ENCODE measurements around the gene P2RX7. TPM values are rescaled to one million over a fixed set of nuclear protein-coding genes. Genes with fewer than 3 reads are reported as not detected.
A peak's percentile ranks its signal among the peaks of the same experiment; 100 is the strongest.

Gene P2RX7
- total and polyA plus RNA-seq, 8 donors, result 1.5 to 25.6 (median 2.1) TPM

GRCh38 chr12:121218588-121219352 is 86.1 kb downstream of the P2RX7 start:
- intact Hi-C loops (cut with DNase I), result no loop called here
- no peaks in the 10 kb centered on the region for H3K9me3 ChIP-seq
- peaks cover 6 to 25% of the 10 kb centered on the region in 2 donors for H3K4me1 ChIP-seq
- no peak for TF ChIP-seq CTCF (IDR thresholded peaks at IDR 0.05)
- no peak overlapping the region for H3K27ac ChIP-seq
- no peak overlapping the region for H3K4me3 ChIP-seq
- H3K27me3 ChIP-seq, result no peaks in the 10 kb centered on the region
- ATAC-seq (no peak), DNase-seq (peak in 1 of 4 donors; percentile 28)
- peaks cover 0 to 65% of the 10 kb centered on the region in 2 donors for H3K36me3 ChIP-seq

GRCh38 chr12:121219353-121219986 is 86.8 kb downstream of the P2RX7 start:
- intact Hi-C loops (cut with DNase I), result no loop called here
- H3K9me3 ChIP-seq, result no peaks in the 10 kb centered on the region

GRCh38 chr12:121222847-121223246 is 90.2 kb downstream of the P2RX7 start:
- no peaks in the 10 kb centered on the region for H3K27me3 ChIP-seq
- no peak for ATAC-seq
- DNase-seq, result peak in 1 of 4 donors; percentile 53
- H3K27ac ChIP-seq, result no peak overlapping the region
- intact Hi-C loops (cut with DNase I), result no loop called here
- TF ChIP-seq CTCF (IDR thresholded peaks at IDR 0.05), result no peak
- no peaks in the 10 kb centered on the region for H3K9me3 ChIP-seq
- no peaks in the 10 kb centered on the region for H3K4me1 ChIP-seq
- peaks cover 0 to 80% of the 10 kb centered on the region in 2 donors for H3K36me3 ChIP-seq
- H3K4me3 ChIP-seq, result no peak overlapping the region

More at GRCh38 chr12:121219353-121219986, 86.8 kb downstream of the P2RX7 start:
- no peak for TF ChIP-seq CTCF (IDR thresholded peaks at IDR 0.05)
- no peak overlapping the region for H3K27ac ChIP-seq
- no peaks in the 10 kb centered on the region for H3K27me3 ChIP-seq
- DNase-seq, result no peak
- peaks cover 0 to 72% of the 10 kb centered on the region in 2 donors for H3K36me3 ChIP-seq
- no peak for ATAC-seq
- H3K4me1 ChIP-seq, result peaks cover 6 to 18% of the 10 kb centered on the region in 2 donors
- no peak overlapping the region for H3K4me3 ChIP-seq

GRCh38 chr12:121223292-121224285 is 90.9 kb downstream of the P2RX7 start:
- Histone ChIP-seq H3K27ac (no peak overlapping the region), H3K36me3 (peaks cover 0 to 75% of the 10 kb centered on the region in 2 donors), H3K27me3 (no peaks in the 10 kb centered on the region), H3K4me1 (no peaks in the 10 kb centered on the region), H3K4me3 (no peak overlapping the region), H3K9me3 (no peaks in the 10 kb centered on the region)
- TF ChIP-seq CTCF (IDR thresholded peaks at IDR 0.05), result no peak
- ATAC-seq, result no peak
- intact Hi-C loops (cut with DNase I), result no loop called here
- peak in 1 of 4 donors; percentile 60 for DNase-seq

All from left lung (tissue), 10 donors.